Cardiac muscle cell (in vitro differentiated cells and primary cell): ENCODE measurements around the gene TMEM44. TPM values are rescaled to one million over a fixed set of nuclear protein-coding genes. Genes with fewer than 3 reads are reported as not detected.
"Not testable (repeated sequence)": the region's sequence is repeated elsewhere in the genome, so short reads cannot be mapped to it uniquely, and the experiment has no call there.

Experiments
- DNase-seq, 2 donors: peaks; one replicate each; pipeline versions ENCODE4 v3.0.0 to v3.0.0-alpha.2; 2010 to 2017; ENCODE audit warnings: low read depth in 1 of 2, low spot score in 1 of 2
- H3K27ac ChIP-seq: fragments of 200-600 bp; sonication (generic); 2 replicates; pipeline ENCODE4 v1.5.1; 2016
- H3K27me3 ChIP-seq: fragments of 200-600 bp; sonication (generic); 2 replicates; pipeline ENCODE4 v1.6.0; 2016; ENCODE audit warnings: control low read depth
- H3K36me3 ChIP-seq: fragments of 200-600 bp; sonication (generic); 2 replicates; pipeline ENCODE4 v1.5.1; 2016; ENCODE audit warnings: control low read depth
- H3K4me1 ChIP-seq: fragments of 200-600 bp; sonication (generic); 2 replicates; pipeline ENCODE4 v1.8.1; 2017; ENCODE audit warnings: low read depth, mild to moderate bottlenecking, mixed run types
- H3K4me3 ChIP-seq: fragments of 200-600 bp; sonication (generic); 2 replicates; pipeline ENCODE4 v1.5.1; 2016; ENCODE audit warnings: mild to moderate bottlenecking
- H3K9me3 ChIP-seq: fragments of 200-600 bp; sonication (generic); 2 replicates; pipeline ENCODE4 v1.5.1; 2017; ENCODE audit warnings: low read depth, mild to moderate bottlenecking, control low read depth
- polyA plus RNA-seq: library from polyadenylated mRNA; unstranded; fragments of >200 nt; fragmentation: Nextera tagmentation; extraction: Ambion mirVana; gene quantifications from 2 replicates; pipeline ENCODE4 v1.2.1, GENCODE V29; 2016
- total RNA-seq: library from RNA; depleted of rRNA; stranded (reverse); fragments of >200 nt; gene quantifications from 2 replicates; pipeline ENCODE4 v1.2.3, GENCODE V29; 2016
- TF ChIP-seq, protein P1 (sequence below): IDR thresholded peaks from 2 replicates; pipeline ENCODE4 v1.5.1; 2012; ENCODE audit warnings: low read depth, mild to moderate bottlenecking, low read length

Gene TMEM44
- total and polyA plus RNA-seq, 2 experiments from 2014 or later: 16.2 to 19.2 TPM

DNA sequence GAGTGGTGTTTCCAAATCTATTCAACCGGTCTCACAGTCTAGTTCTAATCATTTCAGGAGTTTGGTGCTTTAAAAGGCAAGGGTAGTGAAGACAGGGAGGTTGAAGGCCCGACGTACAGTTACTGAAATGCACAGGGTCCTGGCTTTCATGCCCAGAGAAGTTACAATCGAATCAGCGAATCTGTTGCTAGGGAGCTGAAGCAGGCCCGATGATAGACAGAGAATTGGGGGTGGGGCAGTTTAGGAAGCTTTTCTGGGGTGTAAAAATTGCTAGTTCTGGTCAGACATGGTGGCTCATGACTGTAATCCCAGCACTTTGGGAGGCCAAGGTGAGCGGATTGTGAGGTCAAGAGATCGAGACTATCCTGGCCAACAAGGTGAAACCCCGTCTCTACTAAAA is 83.4 kb downstream of the TMEM44 start:
- Histone ChIP-seq H3K4me3 (no peak overlapping the region), H3K36me3 (no peaks in the 10 kb centered on the region), H3K27me3 (no peaks in the 10 kb centered on the region), H3K27ac (peak overlapping the region; percentile 85), H3K9me3 (no peaks in the 10 kb centered on the region), H3K4me1 (peaks cover 41% of the 10 kb centered on the region)
- DNase-seq: no peak
- TF ChIP-seq, protein P1, sequence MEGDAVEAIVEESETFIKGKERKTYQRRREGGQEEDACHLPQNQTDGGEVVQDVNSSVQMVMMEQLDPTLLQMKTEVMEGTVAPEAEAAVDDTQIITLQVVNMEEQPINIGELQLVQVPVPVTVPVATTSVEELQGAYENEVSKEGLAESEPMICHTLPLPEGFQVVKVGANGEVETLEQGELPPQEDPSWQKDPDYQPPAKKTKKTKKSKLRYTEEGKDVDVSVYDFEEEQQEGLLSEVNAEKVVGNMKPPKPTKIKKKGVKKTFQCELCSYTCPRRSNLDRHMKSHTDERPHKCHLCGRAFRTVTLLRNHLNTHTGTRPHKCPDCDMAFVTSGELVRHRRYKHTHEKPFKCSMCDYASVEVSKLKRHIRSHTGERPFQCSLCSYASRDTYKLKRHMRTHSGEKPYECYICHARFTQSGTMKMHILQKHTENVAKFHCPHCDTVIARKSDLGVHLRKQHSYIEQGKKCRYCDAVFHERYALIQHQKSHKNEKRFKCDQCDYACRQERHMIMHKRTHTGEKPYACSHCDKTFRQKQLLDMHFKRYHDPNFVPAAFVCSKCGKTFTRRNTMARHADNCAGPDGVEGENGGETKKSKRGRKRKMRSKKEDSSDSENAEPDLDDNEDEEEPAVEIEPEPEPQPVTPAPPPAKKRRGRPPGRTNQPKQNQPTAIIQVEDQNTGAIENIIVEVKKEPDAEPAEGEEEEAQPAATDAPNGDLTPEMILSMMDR: no peak

DNA sequence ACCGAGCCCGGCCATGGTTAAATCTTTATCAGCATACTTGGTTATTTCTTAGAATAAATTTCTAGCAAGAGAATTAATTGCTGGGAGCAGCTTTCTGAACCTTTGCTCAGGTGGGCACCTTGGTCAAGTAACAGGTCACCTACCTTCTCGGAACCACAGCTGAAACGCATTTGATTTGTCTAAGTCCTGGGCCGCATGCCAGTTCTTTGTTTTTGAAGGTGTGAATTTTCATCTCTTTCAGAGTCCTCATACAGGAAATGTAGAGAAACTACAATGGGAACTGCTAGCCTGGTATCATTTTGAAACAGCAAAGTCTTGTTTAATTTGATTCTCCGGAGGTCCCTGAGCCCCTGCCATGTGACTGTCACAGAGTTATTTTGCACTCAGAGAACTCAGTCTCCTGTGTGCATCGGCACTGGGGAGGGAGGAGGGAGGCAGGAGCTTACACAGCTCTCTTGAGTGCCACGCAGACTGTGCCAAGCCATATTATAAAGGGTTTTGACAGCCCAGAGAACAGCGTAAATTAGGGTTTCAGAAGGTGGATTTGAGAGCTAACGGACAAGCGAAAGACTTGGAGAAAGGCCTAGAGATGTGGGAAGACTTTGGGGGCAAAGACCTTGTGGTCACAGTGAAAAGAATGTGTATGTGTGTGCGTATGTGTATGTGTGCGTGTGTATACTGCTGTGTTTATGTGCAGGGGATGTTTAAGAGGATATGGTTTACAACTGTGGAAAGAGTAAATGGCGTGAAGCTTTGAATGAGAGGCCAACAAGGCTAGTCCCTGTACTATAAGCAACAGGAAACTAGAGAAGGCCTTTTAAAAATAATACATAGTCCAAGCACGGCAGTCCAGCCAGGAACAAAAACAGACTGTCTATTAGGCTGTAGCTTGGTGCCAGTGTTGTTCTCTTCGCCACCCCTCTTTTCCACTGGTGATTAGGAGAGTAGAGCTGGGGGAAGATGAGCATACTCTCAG is 84.6 kb downstream of the TMEM44 start:
- H3K9me3 ChIP-seq: no peaks in the 10 kb centered on the region
- no peaks in the 10 kb centered on the region for H3K36me3 ChIP-seq
- H3K27ac ChIP-seq: peak overlapping the region; percentile 78
- TF ChIP-seq, protein P1: no peak
- peak in 1 of 2 donors; percentile 6 for DNase-seq
- peaks cover 30% of the 10 kb centered on the region for H3K4me1 ChIP-seq
- H3K27me3 ChIP-seq: no peaks in the 10 kb centered on the region
- H3K4me3 ChIP-seq: no peak overlapping the region

DNA sequence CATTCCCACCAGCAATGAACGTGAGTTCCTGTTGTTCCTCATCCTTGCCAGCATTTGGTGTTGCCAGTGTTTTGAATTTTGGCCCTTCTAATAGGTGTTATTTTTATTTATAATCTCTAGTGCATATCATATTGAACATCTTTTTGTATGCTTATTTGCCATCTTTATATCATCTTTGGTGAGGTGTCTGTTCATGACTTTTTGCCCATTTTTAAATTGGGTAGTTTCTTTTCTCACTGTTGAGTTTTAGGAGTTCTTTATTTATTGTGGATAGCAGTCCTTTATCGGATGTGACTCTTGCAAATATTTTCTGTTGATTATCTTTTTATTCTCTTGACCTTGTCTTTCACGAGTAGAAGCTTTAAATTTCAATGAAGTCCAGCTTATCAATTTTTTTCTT is 86.2 kb downstream of the TMEM44 start:
- Histone ChIP-seq H3K27me3 (no peaks in the 10 kb centered on the region), H3K27ac (no peak overlapping the region), H3K4me1 (peaks cover 26% of the 10 kb centered on the region), H3K9me3 (no peaks in the 10 kb centered on the region), H3K36me3 (no peaks in the 10 kb centered on the region), H3K4me3 (no peak overlapping the region)
- TF ChIP-seq, protein P1: no peak
- no peak for DNase-seq

- H3K4me3 ChIP-seq, H3K36me3 ChIP-seq, DNase-seq, H3K9me3 ChIP-seq, H3K27me3 ChIP-seq, H3K27ac ChIP-seq: not testable (repeated sequence)
- H3K4me1 ChIP-seq: peaks cover 21% of the 10 kb centered on the region
These were observed 87.7 kb downstream of the TMEM44 start for GRCh38 chr3:194545538-194545937.

GRCh38 chr3:194543550-194543949 is 89.7 kb downstream of the TMEM44 start:
- Histone ChIP-seq H3K36me3 (no peaks in the 10 kb centered on the region), H3K9me3 (no peaks in the 10 kb centered on the region), H3K4me3 (no peak overlapping the region), H3K27ac (no peak overlapping the region), H3K27me3 (no peaks in the 10 kb centered on the region), H3K4me1 (peaks cover 4% of the 10 kb centered on the region)
- no peak for DNase-seq
- TF ChIP-seq, protein P1: no peak

DNA sequence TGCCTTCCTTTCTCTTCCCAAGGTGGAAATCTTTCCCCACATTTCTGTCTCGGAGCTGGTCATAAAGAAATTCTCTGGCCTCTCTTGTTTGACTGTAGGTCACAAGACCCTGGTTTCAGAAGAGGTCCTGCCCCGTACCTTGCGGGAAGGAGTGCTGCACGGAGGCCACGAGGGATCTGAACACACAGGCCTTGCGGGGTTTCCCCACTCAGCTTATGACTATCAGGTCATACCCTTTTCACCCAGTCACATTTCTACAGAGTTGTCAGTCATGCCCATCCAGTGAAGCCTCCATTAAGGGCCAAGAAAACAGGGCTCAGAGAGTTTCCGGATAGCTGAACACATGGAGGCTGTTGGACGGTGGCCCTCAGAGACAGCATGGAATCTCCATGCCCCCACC is 91.7 kb downstream of the TMEM44 start:
- Histone ChIP-seq H3K4me3 (no peak overlapping the region), H3K9me3 (no peaks in the 10 kb centered on the region), H3K4me1 (no peaks in the 10 kb centered on the region), H3K27me3 (no peaks in the 10 kb centered on the region), H3K36me3 (no peaks in the 10 kb centered on the region), H3K27ac (no peak overlapping the region)
- TF ChIP-seq, protein P1: no peak
- no peak for DNase-seq
